ENCODE results near the gene THOC6.
"Not testable (repeated sequence)": the region's sequence is repeated elsewhere in the genome, so short reads cannot be mapped to it uniquely, and the experiment has no call there.

The THOC6 gene

GRCh38 chr16:3030222-3031212 is 6.7 kb downstream of the THOC6 start:
- DNase-seq (ENCODE audit: low read depth in 3 of 3), result no peak

- DNase-seq (ENCODE audit: low read depth in 3 of 3), result no peak
Measured at GRCh38 chr16:3032624-3033023, 8.8 kb downstream of the THOC6 start.

DNA sequence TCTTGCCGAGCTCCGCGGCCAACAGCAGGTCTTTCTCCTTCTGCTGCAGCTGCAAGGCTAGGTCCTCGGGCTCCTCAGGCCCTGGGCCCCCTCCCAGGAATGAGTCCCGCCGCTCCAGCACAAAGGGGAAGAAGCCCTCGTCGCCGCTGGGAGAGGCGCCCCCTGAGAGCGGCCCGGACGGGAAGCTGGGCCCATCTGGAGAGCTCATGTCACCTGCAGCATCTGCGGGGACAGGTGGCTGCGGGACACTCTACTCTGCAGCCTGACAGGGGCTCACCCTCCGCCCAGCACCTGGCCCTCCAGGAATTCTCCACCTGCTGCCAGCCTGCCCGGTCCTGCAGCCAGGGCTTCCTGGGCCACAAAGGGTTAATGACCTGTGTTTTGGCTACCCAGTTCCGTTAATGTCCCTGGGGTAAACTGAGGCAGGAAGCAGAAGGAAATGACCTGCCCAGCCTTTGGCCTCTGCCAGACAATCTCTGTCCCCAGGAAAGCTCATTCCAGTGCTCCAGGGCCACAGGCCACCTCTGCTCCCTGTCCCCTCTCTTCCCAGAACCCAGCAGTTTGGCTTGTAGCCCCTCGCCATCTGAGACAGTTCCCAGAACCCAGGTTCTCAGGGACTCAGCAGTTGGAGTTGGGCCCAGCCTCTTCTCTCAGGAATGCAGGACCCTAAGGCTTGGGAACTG is 11.6 kb downstream of the THOC6 start:
- no peak for DNase-seq (ENCODE audit: low read depth in 3 of 3)

DNA sequence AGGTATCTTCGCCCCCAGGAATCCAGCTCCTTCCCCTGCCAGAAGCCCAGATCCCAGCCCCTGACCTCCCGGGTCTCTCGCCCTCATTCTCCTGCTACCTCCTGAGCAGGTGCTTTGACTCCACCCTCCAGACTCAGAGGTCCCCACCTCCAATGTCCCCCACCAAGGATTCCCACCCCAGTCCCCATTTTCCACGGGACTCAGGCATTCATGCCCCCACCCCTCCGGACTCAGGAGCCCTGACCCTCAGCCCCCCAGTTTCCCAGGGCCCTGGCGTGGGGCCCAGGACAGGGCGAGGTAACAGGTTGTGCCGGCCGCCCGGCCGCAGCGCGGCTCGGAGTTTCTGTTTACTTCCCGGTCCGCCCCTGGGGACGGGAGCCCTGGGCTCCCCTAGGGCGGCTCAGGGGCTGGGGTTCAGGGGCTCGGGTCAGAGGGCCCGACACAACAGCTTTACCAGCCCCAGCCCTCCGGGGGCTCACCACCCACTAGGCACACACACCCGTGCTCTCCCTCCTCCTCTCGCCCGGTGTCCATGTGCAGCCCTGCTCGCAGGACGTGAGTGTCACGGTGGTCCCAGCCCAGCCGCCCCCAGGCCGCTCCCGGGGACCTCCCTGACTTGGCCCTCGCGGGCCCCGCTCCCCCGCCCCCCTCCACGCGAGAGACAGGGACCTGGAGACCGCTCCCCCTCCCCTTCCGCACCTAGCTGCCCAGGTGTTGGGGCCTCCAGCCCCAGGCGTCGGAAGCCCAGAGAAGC is 12.3 kb downstream of the THOC6 start:
- DNase-seq (ENCODE audit: low read depth in 3 of 3), result no peak

DNA sequence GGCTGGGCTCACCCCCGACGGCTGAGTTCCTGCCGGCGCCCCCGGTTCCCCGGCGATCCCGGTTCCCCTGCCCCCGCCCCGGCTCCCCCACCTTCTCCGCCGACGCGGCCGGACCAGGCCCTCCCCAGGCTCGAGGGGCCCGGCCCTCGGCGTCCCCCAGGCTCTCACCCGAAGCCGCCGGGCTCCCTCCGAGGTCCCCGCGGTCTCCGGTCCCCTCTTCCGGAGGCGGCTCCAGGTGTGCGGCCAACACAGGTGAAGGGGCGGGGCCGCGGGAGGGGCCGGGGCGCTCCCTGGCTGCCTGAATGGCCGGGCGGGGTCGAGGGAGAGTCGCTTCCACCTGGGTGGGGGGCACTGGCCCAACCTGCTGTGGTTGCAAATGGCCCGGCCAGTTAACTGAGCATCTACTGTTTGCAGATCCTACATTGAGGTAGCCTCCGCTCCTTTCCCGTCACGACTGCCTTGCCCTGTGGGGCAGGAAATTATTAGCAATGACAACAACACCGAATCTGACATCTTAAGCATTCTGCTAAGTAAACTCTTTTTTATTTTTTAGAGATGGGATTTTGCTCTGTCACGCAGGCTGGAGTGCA is 13.0 kb downstream of the THOC6 start, which contains the start of gene BICDL2:
BICDL2 (minus strand) TSS at position 219 of the 590 bp plus-strand sequence. CDS start 1,448 bp downstream, outside the sequence.
- no peak for DNase-seq (ENCODE audit: low read depth in 3 of 3)

DNA sequence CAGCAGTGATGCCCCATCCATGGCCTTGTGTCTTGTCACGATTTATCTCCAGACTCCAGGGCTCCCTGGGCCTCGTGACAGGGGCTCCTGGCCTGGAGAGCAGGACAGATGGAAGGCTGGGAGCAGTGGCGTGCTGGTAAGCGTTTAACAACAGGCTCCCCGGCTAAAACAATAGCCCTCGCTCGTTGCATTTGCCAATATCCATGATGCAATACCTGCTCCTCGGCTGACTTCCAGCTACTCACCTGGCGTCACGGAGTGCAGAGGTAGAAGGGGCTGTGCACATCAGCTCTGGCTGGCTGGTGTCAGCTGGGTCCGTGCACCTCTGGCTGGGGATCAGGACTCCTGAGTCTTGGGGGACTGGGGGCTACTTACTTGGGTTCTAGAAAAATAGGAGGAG is 14.4 kb downstream of the THOC6 start:
- DNase-seq (ENCODE audit: low read depth in 3 of 3), result no peak

- DNase-seq (ENCODE audit: low read depth in 3 of 3), result no peak
Measured at GRCh38 chr16:3038896-3039295, 15.1 kb downstream of the THOC6 start.

DNA sequence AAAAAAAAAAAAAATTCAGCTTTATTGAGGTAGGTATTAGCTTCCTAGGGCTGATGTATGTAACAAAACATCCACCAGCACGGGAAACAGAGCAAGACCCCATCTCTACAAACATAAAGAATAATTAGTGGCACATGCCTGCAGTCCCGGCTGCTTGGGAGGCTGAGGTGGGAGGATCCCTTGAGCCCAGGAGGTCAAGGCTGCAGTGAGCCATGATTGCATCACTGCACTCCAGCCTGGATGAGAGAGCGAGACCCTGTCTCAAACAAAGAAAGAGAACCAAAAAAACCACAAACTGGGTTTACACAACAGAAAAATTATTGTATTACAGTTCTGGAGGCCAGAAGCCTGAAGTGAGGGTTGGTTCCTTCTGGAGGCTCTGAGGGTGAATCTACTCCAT is 18.5 kb downstream of the THOC6 start:
- DNase-seq (ENCODE audit: low read depth in 3 of 3), result no peak

GRCh38 chr16:3044708-3045107 is 20.9 kb downstream of the THOC6 start:
- DNase-seq (ENCODE audit: low read depth in 3 of 3), result no peak

GRCh38 chr16:3045758-3046640 is 22.2 kb downstream of the THOC6 start, which contains the start of gene MMP25:
Gene MMP25 (plus strand): TSS chr16:3046561. CDS start chr16:3046918, 357 bp downstream.
- DNase-seq (ENCODE audit: low read depth in 3 of 3), result no peak

DNA sequence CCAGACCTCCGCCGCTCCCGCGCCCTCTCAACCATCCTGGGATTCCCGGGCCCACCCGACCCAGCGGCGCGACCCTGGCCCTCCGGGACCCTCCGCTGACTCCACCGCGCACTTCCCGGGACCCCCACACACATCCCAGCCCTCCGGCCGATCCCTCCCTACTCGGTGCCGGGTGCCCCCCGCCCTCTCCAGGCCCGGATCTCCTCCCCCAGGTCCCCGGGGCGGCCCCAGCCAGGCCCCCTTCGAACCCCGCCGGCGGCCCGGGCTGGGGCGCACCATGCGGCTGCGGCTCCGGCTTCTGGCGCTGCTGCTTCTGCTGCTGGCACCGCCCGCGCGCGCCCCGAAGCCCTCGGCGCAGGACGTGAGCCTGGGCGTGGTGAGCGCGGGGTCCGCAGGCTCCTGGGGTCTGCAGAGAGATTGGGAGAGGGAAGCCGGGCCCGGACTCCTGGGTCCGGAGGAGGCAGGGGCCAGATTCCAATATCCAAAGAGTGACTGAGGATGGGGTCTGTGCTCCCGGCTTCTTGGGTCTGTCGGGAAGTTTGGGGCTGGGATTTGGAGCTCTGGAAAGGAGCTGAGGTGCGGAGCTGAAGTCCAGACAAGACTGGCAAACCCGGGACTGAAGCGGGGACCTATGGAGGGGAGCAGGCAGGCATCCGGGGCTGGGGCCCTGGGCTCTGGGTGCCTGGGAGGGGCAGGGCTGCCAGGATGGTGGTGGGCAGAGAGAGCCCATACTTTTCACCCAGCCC is 23.0 kb downstream of the THOC6 start:
- DNase-seq (ENCODE audit: low read depth in 3 of 3), result no peak

DNA sequence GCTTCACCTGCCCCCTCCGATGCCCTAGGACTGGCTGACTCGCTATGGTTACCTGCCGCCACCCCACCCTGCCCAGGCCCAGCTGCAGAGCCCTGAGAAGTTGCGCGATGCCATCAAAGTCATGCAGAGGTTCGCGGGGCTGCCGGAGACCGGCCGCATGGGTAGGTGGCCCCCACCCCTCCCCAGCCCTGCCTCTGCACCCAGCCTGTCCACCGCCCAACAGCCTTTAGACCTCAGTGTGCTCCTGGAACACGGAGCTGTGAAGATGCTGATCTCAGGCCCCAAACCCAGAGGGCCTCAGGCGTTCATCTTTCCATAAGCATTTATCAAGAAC is 23.5 kb downstream of the THOC6 start:
- DNase-seq (ENCODE audit: low read depth in 3 of 3), result no peak

DNA sequence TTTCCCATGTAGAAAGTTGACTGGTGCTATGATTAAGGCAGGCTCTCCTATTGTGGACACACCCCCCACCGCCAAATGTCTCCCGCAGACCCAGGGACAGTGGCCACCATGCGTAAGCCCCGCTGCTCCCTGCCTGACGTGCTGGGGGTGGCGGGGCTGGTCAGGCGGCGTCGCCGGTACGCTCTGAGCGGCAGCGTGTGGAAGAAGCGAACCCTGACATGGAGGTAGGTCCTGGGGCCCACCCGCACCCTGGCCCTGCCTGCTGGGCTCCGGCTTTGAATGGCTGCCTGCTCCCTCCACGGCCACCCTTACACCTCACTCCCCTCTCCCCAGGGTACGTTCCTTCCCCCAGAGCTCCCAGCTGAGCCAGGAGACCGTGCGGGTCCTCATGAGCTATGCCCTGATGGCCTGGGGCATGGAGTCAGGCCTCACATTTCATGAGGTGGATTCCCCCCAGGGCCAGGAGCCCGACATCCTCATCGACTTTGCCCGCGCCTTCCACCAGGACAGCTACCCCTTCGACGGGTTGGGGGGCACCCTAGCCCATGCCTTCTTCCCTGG is 26.2 kb downstream of the THOC6 start:
- no peak for DNase-seq (ENCODE audit: low read depth in 3 of 3)

DNA sequence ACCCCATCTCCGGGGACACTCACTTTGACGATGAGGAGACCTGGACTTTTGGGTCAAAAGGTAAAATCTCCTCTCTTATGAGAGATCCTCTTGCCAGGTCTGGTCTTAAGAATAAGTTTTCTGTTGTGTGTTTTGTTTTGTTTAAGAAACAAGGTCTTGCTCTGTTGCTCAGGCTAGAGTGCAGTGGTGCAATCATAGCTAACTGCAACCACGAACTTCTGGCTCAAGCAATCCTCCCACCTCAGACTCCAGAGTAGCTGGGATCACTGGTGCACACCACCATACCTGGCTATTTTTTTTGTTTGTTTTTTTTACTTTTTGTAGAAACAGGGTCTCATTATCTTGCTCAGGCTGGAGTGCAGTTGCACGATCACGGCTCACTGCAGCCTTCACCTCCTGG is 26.7 kb downstream of the THOC6 start:
- DNase-seq (ENCODE audit: low read depth in 3 of 3), result no peak

DNA sequence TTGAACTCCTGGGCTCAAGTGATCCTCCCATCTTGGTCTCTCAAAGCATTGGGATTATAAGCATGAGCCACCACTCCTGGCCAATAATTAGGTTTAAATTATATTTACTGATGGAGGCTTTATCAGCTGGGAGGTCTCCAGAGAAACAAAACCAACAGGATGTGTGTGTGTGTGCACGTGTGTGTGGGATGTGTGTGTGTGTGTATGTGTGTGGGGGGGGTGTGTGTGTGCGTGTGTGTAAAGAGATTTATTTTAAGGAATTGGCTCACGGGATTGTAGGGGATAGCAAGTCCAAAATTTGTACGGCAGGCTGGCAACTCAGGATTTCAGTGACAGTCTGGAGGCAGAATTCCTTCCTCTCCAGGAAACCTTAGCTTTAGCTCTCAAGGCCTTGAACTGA is 27.2 kb downstream of the THOC6 start:
- no peak for DNase-seq (ENCODE audit: low read depth in 3 of 3)

DNA sequence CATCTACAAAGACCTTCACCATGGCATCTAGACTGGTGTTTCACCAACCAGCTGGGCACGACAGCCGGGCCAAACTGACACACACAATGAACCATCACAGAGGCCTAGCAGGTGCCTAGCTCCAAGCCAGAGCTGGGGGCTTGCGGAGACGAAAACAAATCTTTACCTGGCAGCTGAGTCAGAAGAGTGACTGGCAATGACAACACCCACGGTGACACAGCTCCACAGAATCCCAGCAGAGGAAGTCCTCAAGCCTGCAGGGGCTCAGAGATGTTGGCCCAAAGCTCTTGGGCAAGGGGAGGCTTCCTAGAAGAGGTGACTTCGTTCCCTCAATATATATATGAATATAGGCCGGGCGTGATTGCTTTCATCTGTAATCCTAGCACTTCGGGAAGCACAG is 27.7 kb downstream of the THOC6 start:
- no peak for DNase-seq (ENCODE audit: low read depth in 3 of 3)

GRCh38 chr16:3052571-3053329 is 28.9 kb downstream of the THOC6 start:
- DNase-seq (ENCODE audit: low read depth in 3 of 3), result not testable (repeated sequence)

- DNase-seq (ENCODE audit: low read depth in 3 of 3), result not testable (repeated sequence)
Measured at GRCh38 chr16:3053330-3053710, 29.5 kb downstream of the THOC6 start.
